Subcutaneous abdominal adipose tissue (tissue), 5 donors: ENCODE results near the gene KCNJ14.

Experiments
- H3K27ac ChIP-seq: one replicate; pipeline ENCODE4 v1.7.0; 2013; ENCODE audit warnings: low read depth, mild to moderate bottlenecking, inconsistent platforms, low read length, moderate library complexity
- H3K27me3 ChIP-seq, 5 donors: one replicate each; pipeline ENCODE4 v1.7.0; 2013; ENCODE audit warnings: low read length in 5 of 5, inconsistent platforms in 1 of 5; ENCODE audit not compliant: control insufficient read depth in 5 of 5, insufficient read depth in 4 of 5
- H3K36me3 ChIP-seq, 5 donors: one replicate each; pipeline ENCODE4 v1.7.0; 2013; ENCODE audit warnings: low read length in 5 of 5; ENCODE audit not compliant: control insufficient read depth in 5 of 5, insufficient read depth in 5 of 5
- H3K4me1 ChIP-seq, 5 donors: one replicate each; pipeline ENCODE4 v1.7.0; 2013; ENCODE audit warnings: low read length in 5 of 5, mild to moderate bottlenecking in 3 of 5, moderate library complexity in 1 of 5; ENCODE audit not compliant: control insufficient read depth in 5 of 5, insufficient read depth in 5 of 5
- H3K4me3 ChIP-seq, 5 donors: one replicate each; pipeline ENCODE4 v1.7.0; 2013; ENCODE audit warnings: low read length in 5 of 5, low read depth in 1 of 5
- H3K9ac ChIP-seq, 5 donors: one replicate each; pipeline ENCODE4 v1.7.0; 2013; ENCODE audit warnings: low read length in 5 of 5, mild to moderate bottlenecking in 4 of 5, moderate library complexity in 3 of 5
- H3K9me3 ChIP-seq, 5 donors: one replicate each; pipeline ENCODE4 v1.7.0; 2013; ENCODE audit warnings: low read length in 5 of 5; ENCODE audit not compliant: control insufficient read depth in 5 of 5
- donor health status: healthy.
- donor health status: healthy.
- donor health status: healthy.
- donor health status: healthy.
- donor health status: healthy.

The KCNJ14 gene

GRCh38 chr19:48455171-48455907 is at the start of gene KCNJ14:
KCNJ14 (plus strand) TSS chr19:48455574; CDS start chr19:48461725, 6,151 bp downstream.
- Histone ChIP-seq H3K27ac (no peak within 1 kb of the TSS), H3K27me3 (no peaks in the 10 kb centered on the region), H3K4me1 (no peaks in the 10 kb centered on the region), H3K9ac (peak within 1 kb of the TSS in 1 of 5 donors; percentile 15), H3K9me3 (no peaks in the 10 kb centered on the region), H3K4me3 (no peak within 1 kb of the TSS), H3K36me3 (peaks cover 0 to 59% (median 50%) of the 10 kb centered on the region in 5 donors)

- Histone ChIP-seq H3K4me3 (no peak overlapping the region), H3K9ac (no peak overlapping the region), H3K27ac (no peak overlapping the region), H3K36me3 (no peaks in the 10 kb centered on the region), H3K9me3 (peaks cover 0 to 7% (median 4%) of the 10 kb centered on the region in 5 donors), H3K27me3 (peaks cover 0 to 4% (median 2%) of the 10 kb centered on the region in 5 donors), H3K4me1 (no peaks in the 10 kb centered on the region)
These were observed 49.5 kb upstream of the KCNJ14 start for GRCh38 chr19:48405850-48406249.

GRCh38 chr19:48413879-48414587 is 41.3 kb upstream of the KCNJ14 start:
- H3K4me3 ChIP-seq: no peak overlapping the region
- H3K36me3 ChIP-seq: no peaks in the 10 kb centered on the region
- peaks cover 0 to 9% (median 0%) of the 10 kb centered on the region in 5 donors for H3K4me1 ChIP-seq
- no peak overlapping the region for H3K9ac ChIP-seq
- H3K27ac ChIP-seq: no peak overlapping the region
- no peaks in the 10 kb centered on the region for H3K9me3 ChIP-seq
- peaks cover 0 to 16% (median 5%) of the 10 kb centered on the region in 5 donors for H3K27me3 ChIP-seq

GRCh38 chr19:48415395-48415794 is 40.0 kb upstream of the KCNJ14 start:
- Histone ChIP-seq H3K36me3 (no peaks in the 10 kb centered on the region), H3K4me1 (peaks cover 0 to 11% (median 0%) of the 10 kb centered on the region in 5 donors), H3K9me3 (no peaks in the 10 kb centered on the region), H3K27ac (no peak overlapping the region), H3K9ac (no peak overlapping the region), H3K4me3 (peak overlapping the region in 3 of 5 donors; percentile 4 to 47 (median 21)), H3K27me3 (peaks cover 0 to 16% (median 5%) of the 10 kb centered on the region in 5 donors)

- Histone ChIP-seq H3K4me3 (peak overlapping the region in 3 of 5 donors; percentile 4 to 47 (median 21)), H3K27me3 (peaks cover 0 to 16% (median 3%) of the 10 kb centered on the region in 5 donors), H3K9me3 (no peaks in the 10 kb centered on the region), H3K36me3 (no peaks in the 10 kb centered on the region), H3K4me1 (peaks cover 0 to 11% (median 0%) of the 10 kb centered on the region in 5 donors), H3K27ac (no peak overlapping the region), H3K9ac (no peak overlapping the region)
These were observed 39.6 kb upstream of the KCNJ14 start for GRCh38 chr19:48415806-48416221.

- no peaks in the 10 kb centered on the region for H3K36me3 ChIP-seq
- no peak overlapping the region for H3K4me3 ChIP-seq
- H3K27me3 ChIP-seq: peaks cover 0 to 16% (median 3%) of the 10 kb centered on the region in 5 donors
- H3K9ac ChIP-seq: no peak overlapping the region
- no peak overlapping the region for H3K27ac ChIP-seq
- no peaks in the 10 kb centered on the region for H3K9me3 ChIP-seq
- H3K4me1 ChIP-seq: peaks cover 0 to 18% (median 0%) of the 10 kb centered on the region in 5 donors
These were observed 38.0 kb upstream of the KCNJ14 start for GRCh38 chr19:48417421-48417820.

GRCh38 chr19:48418317-48419064 is 36.9 kb upstream of the KCNJ14 start:
- Histone ChIP-seq H3K36me3 (no peaks in the 10 kb centered on the region), H3K27ac (no peak overlapping the region), H3K9me3 (no peaks in the 10 kb centered on the region), H3K9ac (no peak overlapping the region), H3K4me1 (peaks cover 0 to 18% (median 0%) of the 10 kb centered on the region in 5 donors), H3K27me3 (peaks cover 0 to 16% (median 3%) of the 10 kb centered on the region in 5 donors), H3K4me3 (no peak overlapping the region)

GRCh38 chr19:48419158-48419920 is 36.0 kb upstream of the KCNJ14 start:
- H3K36me3 ChIP-seq: no peaks in the 10 kb centered on the region
- peaks cover 0 to 18% (median 0%) of the 10 kb centered on the region in 5 donors for H3K4me1 ChIP-seq
- no peak overlapping the region for H3K9ac ChIP-seq
- no peak overlapping the region for H3K4me3 ChIP-seq
- H3K27ac ChIP-seq: no peak overlapping the region
- H3K27me3 ChIP-seq: peaks cover 0 to 11% (median 3%) of the 10 kb centered on the region in 5 donors
- H3K9me3 ChIP-seq: no peaks in the 10 kb centered on the region

- no peaks in the 10 kb centered on the region for H3K9me3 ChIP-seq
- H3K36me3 ChIP-seq: no peaks in the 10 kb centered on the region
- H3K27ac ChIP-seq: no peak overlapping the region
- peaks cover 0 to 4% (median 3%) of the 10 kb centered on the region in 5 donors for H3K27me3 ChIP-seq
- no peak overlapping the region for H3K9ac ChIP-seq
- peak overlapping the region in 2 of 5 donors; percentile 12 to 17 for H3K4me3 ChIP-seq
- H3K4me1 ChIP-seq: peaks cover 0 to 15% (median 2%) of the 10 kb centered on the region in 5 donors
These were observed 33.8 kb upstream of the KCNJ14 start for GRCh38 chr19:48421548-48421947.
